Measurements from ENCODE around the gene SPART. TPM values are rescaled to one million over a fixed set of nuclear protein-coding genes. Genes with fewer than 3 reads are reported as not detected.

SPART gene
- total RNA-seq, 3 donors from 2014 or later (not counting 1 experiment from before 2014, with no cell fraction given) = 29.2 to 31.2 (median 30.6) TPM

DNA sequence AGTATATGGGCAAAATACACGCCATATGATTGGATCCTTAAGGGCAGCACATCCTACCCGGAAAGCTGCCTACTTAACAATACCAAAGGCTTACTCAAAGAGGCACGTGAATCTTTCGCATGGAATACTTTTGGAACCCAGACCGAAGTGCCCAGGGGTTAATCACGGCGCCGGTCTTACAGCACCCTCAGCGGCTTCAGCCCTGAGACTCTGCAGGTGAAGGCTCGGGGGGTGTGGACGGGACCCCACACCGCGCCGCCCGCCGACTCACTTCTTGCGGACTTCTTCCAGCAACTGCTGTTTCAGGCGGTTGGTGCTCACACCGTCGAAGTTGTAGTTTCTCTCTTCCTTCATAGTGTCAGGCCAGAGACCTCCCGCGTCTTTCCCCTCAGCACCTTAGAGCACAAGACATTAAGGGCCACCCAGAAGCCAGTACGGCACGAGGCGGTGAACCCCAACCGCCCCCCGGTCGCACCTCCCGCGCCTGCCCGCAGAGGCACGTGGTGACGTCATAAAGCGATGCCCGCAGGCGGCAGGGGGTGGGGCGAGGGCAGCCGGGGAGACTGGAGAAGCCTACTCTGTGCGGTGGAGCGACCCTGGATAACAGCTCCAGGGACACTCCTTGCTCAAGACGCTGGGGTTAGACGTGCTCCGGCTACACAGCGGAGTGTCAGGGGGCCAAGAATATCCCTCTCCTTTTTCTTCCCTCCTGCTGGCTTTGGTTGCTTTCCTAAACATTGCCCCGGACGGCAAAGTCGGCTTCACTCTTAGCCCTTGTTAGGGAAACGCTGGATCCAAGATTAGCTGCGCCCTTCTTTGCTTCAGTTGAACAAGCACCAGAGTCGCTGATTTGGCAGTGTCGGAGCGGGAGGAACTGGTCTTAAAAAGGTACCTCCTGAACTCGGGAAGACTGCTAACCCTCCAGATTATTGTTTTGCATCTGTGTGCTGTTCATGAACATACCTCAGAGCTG is 48.5 kb downstream of the SPART start, which contains the start of gene CCDC169:
TSS of gene CCDC169 (minus strand) at position 449 of the 973 bp plus-strand sequence. CDS start at position 354, 95 bp downstream.
- 2% methylated on average over 53 of the region's 53 CpGs for WGBS (ENCODE audit: insufficient coverage)
- peak within 1 kb of the TSS; percentile 41 for H3K4me3 ChIP-seq (ENCODE audit: low read length)
- H3K9me3 ChIP-seq (ENCODE audit: control insufficient read depth, insufficient read depth, low read length) = no peaks in the 10 kb centered on the region
- Mint-ChIP-seq H3K27me3 (ENCODE audit: low read depth in 2 of 2) (peaks cover 29 to 34% of the 10 kb centered on the region in 2 donors), H3K27ac (peak within 1 kb of the TSS; percentile 10 to 83), H3K4me1 (peaks cover 12 to 19% of the 10 kb centered on the region in 2 donors), H3K4me3 (peak within 1 kb of the TSS; percentile 89), H3K9me3 (no peaks in the 10 kb centered on the region), H3K36me3 (peaks cover 2% of the 10 kb centered on the region)
- peaks cover 8% of the 10 kb centered on the region for H3K27me3 ChIP-seq (ENCODE audit: control insufficient read depth, insufficient read depth, low read length)
- H3K4me1 ChIP-seq (ENCODE audit: control insufficient read depth, insufficient read depth, low read length) = peaks cover 13% of the 10 kb centered on the region
- ATAC-seq = peak; percentile 73 to 91 (median 89)
- TF ChIP-seq, protein P1, sequence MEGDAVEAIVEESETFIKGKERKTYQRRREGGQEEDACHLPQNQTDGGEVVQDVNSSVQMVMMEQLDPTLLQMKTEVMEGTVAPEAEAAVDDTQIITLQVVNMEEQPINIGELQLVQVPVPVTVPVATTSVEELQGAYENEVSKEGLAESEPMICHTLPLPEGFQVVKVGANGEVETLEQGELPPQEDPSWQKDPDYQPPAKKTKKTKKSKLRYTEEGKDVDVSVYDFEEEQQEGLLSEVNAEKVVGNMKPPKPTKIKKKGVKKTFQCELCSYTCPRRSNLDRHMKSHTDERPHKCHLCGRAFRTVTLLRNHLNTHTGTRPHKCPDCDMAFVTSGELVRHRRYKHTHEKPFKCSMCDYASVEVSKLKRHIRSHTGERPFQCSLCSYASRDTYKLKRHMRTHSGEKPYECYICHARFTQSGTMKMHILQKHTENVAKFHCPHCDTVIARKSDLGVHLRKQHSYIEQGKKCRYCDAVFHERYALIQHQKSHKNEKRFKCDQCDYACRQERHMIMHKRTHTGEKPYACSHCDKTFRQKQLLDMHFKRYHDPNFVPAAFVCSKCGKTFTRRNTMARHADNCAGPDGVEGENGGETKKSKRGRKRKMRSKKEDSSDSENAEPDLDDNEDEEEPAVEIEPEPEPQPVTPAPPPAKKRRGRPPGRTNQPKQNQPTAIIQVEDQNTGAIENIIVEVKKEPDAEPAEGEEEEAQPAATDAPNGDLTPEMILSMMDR (IDR thresholded peaks at IDR 0.05) = no peak
- no peak within 1 kb of the TSS for H3K27ac ChIP-seq (ENCODE audit: low read length)
- H3K36me3 ChIP-seq (ENCODE audit: control insufficient read depth, insufficient read depth, low read length) = no peaks in the 10 kb centered on the region
- DNase-seq = peak; percentile 54 to 67
- intact Hi-C loops (cut with micrococcal nuclease) = loop anchor here (5.0 kb wide), 1 partner anchor 50 kb away; the partner anchor contains the start of gene SPART

DNA sequence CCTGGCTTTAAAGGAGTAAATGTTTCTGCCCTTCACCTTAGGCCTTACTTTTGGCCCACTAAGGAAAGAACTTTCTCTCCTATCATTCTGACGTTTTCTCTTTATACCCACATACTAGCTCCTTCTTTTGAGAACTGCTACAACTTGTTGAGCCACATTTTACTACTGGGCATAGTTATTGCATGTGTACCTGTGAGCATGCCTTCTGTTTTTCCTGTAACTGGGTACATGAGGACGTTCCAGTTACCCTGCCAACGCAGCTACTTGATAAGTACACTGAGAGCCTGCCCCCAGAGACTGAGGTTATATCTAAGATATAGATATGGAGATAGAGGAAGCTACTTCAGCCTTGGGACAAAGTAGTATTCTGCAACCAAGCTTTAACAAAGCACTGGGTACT is 52.1 kb downstream of the SPART start:
- peaks cover 13% of the 10 kb centered on the region for H3K4me1 ChIP-seq (ENCODE audit: control insufficient read depth, insufficient read depth, low read length)
- TF ChIP-seq, protein P1 (IDR thresholded peaks at IDR 0.05) = no peak
- WGBS (ENCODE audit: insufficient coverage) = 76% methylated on average over 3 of the region's 3 CpGs
- no peaks in the 10 kb centered on the region for H3K36me3 ChIP-seq (ENCODE audit: control insufficient read depth, insufficient read depth, low read length)
- no peak overlapping the region for H3K27ac ChIP-seq (ENCODE audit: low read length)
- no peak overlapping the region for H3K4me3 Mint-ChIP-seq
- DNase-seq = no peak
- H3K36me3 Mint-ChIP-seq = no peaks in the 10 kb centered on the region
- no peak overlapping the region for H3K27ac Mint-ChIP-seq
- intact Hi-C loops (cut with micrococcal nuclease) = no loop called here
- H3K9me3 ChIP-seq (ENCODE audit: control insufficient read depth, insufficient read depth, low read length) = no peaks in the 10 kb centered on the region
- ATAC-seq = peak in 1 of 3 donors; percentile 35
- H3K9me3 Mint-ChIP-seq = no peaks in the 10 kb centered on the region
- H3K27me3 ChIP-seq (ENCODE audit: control insufficient read depth, insufficient read depth, low read length) = peaks cover 8% of the 10 kb centered on the region
- peaks cover 12 to 19% of the 10 kb centered on the region in 2 donors for H3K4me1 Mint-ChIP-seq
- H3K4me3 ChIP-seq (ENCODE audit: low read length) = no peak overlapping the region
- peaks cover 32 to 34% of the 10 kb centered on the region in 2 donors for H3K27me3 Mint-ChIP-seq (ENCODE audit: low read depth in 2 of 2)

DNA sequence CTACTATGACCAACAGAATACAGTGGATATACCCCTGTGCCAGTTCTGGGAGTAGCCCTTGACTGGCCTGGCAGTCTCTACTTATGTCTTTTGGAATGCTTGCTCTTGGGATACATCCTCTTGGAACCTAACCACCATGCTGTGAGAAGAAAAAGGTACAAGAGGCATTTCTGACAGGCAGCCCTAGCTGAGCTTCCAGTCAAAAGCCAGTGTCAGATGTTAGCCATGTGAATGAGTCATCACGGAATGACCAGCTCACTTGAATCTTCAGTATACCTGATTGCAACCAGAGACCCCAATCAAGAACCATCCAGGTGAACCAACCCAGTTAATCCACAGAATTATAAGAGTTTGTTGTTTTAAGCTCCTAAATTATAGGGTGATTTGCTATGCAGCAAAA is 52.7 kb downstream of the SPART start:
- Mint-ChIP-seq H3K27ac (no peak overlapping the region), H3K4me3 (no peak overlapping the region), H3K36me3 (no peaks in the 10 kb centered on the region), H3K4me1 (peaks cover 12 to 18% of the 10 kb centered on the region in 2 donors), H3K27me3 (ENCODE audit: low read depth in 2 of 2) (peaks cover 30 to 32% of the 10 kb centered on the region in 2 donors), H3K9me3 (no peaks in the 10 kb centered on the region)
- Histone ChIP-seq H3K36me3 (ENCODE audit: control insufficient read depth, insufficient read depth, low read length) (no peaks in the 10 kb centered on the region), H3K9me3 (ENCODE audit: control insufficient read depth, insufficient read depth, low read length) (no peaks in the 10 kb centered on the region), H3K4me3 (ENCODE audit: low read length) (no peak overlapping the region), H3K27ac (ENCODE audit: low read length) (no peak overlapping the region), H3K27me3 (ENCODE audit: control insufficient read depth, insufficient read depth, low read length) (peaks cover 6% of the 10 kb centered on the region), H3K4me1 (ENCODE audit: control insufficient read depth, insufficient read depth, low read length) (peaks cover 13% of the 10 kb centered on the region)
- intact Hi-C loops (cut with micrococcal nuclease) = no loop called here
- ATAC-seq (no peak), DNase-seq (no peak)
- TF ChIP-seq, protein P1 (IDR thresholded peaks at IDR 0.05) = no peak
- 94% methylated on average over 1 of the region's 1 CpG for WGBS (ENCODE audit: insufficient coverage)
